NCI-H146 treated with DMSO at 0.1 percent for 48 hours (cell line): ENCODE results near the gene DPYSL4.
"Not testable (repeated sequence)": the region's sequence is repeated elsewhere in the genome, so short reads cannot be mapped to it uniquely, and the experiment has no call there.

Experiments used
- DNase-seq: peaks from one replicate; lab custom pipeline; 2025; ENCODE audit not compliant: unreplicated experiment; lab: John Stamatoyannopoulos, UW

The DPYSL4 gene

DNA sequence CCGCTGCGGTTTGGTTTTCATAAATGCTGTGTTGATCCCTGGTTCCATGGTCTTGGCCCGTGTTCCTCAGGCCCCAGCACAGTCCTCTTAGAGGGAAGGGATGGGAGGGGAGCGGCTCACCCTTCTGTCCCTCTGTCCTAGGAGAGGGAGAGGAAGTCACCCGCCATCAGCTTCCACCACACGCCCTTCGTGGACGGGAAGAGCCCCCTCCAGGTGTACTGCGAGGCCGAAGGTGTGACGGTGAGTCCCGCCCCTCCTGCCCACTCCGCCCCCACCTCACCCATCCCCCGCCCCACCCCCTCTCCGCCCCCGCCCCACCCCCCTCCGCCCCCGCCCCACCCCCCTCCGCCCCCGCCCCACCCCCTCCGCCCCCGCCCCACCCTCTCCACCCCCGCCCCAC is 37.5 kb upstream of the DPYSL4 start:
- no peak for DNase-seq

GRCh38 chr10:132149917-132150316 is 36.8 kb upstream of the DPYSL4 start:
- DNase-seq: no peak

- DNase-seq: no peak
Measured at GRCh38 chr10:132150777-132151176, 36.0 kb upstream of the DPYSL4 start.

GRCh38 chr10:132151286-132151950 is 35.3 kb upstream of the DPYSL4 start:
- no peak for DNase-seq

- DNase-seq: no peak
Measured at GRCh38 chr10:132151951-132152505, 34.7 kb upstream of the DPYSL4 start.

DNA sequence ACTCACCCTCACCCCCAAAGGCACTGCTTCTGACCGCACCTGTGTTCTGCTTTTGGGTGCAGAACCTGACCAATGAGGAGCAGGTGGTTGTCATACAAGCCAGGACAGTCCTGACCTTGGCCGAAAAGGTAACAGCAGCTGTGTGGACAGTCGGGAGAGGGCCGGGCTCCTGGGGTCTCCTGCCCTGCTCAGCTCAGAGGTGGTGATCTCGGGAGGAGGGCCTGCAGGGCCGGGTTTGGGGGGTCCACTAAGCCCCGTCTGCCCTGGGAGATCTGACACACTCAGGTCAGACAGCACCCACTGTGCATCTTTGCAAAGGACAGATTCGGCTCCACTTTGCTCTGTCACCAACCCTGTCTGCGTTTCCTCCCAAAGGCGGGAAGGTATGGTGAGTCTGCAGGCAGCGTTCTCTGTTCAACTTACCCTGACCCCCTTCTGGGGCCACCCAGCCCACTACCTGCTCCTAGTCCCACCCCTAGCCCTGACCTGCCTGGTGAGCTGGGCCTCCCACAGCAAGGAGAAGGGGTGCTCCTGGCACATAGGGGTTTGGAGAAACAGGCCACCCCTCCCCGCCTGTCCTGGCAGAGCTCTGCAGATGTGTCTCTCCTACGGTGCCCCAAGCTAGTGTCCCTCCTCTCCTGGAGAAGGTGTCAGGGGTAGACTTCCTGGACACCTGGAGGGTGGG is 33.7 kb upstream of the DPYSL4 start:
- no peak for DNase-seq

- no peak for DNase-seq
Measured at GRCh38 chr10:132153616-132154217, 33.0 kb upstream of the DPYSL4 start.

GRCh38 chr10:132154440-132154839 is 32.3 kb upstream of the DPYSL4 start:
- no peak for DNase-seq

DNA sequence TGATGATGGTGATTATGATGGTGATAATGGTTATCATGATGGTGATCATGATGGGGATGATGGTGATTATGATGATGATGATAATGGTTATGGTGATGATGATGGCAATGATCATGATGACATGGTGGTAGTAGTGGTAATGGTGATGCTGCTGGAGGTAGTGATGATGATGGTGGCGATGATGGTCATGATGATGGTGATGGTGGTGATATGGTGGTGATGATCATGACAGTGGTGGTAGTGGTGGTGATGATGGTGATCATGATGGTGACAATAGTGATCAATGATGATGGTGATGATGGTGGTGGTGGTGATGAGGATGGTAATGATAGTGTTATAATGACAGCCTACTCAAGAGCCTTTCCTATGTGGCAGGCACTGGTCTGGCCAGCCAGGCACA is 31.8 kb upstream of the DPYSL4 start:
- DNase-seq: no peak

GRCh38 chr10:132155723-132156381 is 30.9 kb upstream of the DPYSL4 start:
- no peak for DNase-seq

- no peak for DNase-seq
Measured at GRCh38 chr10:132156382-132156781, 30.4 kb upstream of the DPYSL4 start.

GRCh38 chr10:132157101-132157500 is 29.6 kb upstream of the DPYSL4 start:
- no peak for DNase-seq

- DNase-seq: no peak
Measured at GRCh38 chr10:132158122-132158741, 28.5 kb upstream of the DPYSL4 start.

DNA sequence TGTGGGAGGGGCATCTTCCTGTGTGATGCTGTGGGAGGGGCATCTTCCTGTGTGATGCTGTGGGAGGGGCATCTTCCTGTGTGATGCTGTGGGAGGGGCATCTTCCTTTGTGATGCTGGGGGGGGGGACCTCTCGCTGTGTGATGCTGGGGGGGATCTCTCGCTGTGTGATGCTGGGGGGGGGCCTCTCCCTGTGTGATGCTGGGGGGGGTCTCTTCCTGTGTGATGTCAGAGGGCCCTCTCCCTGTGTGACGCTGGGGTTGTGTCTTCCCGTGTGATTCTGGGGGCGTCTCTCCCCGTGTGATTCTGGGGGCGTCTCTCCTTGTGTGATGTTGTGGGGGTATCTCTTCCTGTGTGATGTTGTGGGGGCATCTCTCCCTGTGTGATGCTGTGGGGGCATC is 27.9 kb upstream of the DPYSL4 start:
- no peak for DNase-seq

DNA sequence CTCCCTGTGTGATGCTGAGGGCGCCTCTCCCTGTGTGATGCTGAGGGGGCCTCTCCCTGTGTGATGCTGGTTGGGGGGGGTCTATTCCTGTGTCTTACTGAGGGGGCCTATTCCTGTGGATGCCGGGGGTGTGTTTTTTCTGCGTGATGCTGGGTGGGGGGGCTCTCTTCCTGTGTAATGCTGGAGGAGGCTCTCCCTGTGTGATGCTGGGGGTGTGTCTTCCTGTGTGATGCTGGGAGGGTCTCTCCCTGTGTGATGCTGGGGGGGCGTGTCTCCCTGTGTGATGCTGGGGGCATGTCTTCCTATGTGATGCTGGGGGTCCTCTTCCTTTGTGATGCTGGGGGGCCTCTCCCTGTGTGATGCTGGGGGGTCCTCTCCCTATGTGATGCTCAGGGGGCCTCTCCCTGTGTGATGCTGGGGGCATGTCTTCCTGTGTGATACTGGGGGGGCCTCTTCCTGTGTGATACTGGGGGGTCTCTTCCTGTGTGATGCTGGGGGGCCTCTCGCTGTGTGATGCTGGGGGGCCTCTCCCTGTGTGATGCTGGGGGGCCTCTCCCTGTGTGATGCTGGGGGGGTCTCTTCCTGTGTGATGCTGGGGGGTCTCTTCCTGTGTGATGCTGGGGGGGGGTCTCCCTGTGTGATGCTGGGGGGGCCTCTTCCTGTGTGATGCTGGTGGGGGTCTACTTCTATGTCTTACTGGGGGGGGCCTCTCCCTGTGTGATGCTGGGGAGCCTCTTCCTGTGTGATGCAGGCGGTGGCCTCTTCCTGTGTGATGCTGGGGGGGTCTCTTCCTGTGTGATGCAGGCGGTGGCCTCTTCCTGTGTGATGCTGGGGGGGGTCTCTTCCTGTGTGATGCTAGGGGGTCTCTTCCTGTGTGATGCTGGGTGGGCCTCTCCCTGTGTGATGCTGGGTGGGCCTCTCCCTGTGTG is 27.2 kb upstream of the DPYSL4 start:
- not testable (repeated sequence) for DNase-seq

DNA sequence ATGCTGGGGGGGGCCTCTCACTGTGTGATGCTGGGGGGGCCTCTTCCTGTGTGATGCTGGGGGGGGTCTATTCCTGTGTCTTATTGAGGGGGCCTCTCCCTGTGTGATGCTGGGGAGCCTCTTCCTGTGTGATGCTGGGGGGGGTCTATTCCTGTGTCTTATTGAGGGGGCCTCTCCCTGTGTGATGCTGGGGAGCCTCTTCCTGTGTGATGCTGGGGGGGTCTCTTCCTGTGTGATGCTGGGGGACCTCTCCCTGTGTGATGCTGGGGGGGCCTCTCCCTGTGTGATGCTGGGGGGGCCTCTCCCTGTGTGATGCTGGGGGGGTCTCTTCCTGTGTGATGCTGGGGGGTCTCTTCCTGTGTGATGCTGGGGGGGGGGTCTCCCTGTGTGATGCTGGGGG is 26.5 kb upstream of the DPYSL4 start:
- not testable (repeated sequence) for DNase-seq

GRCh38 chr10:132160834-132161622 is 25.7 kb upstream of the DPYSL4 start:
- DNase-seq: not testable (repeated sequence)

GRCh38 chr10:132162021-132162531 is 24.7 kb upstream of the DPYSL4 start:
- no peak for DNase-seq
